ENCODE data around the gene ANKFY1. TPM values are rescaled to one million over a fixed set of nuclear protein-coding genes. Genes with fewer than 3 reads are reported as not detected.
"Not testable (repeated sequence)": the region's sequence is repeated elsewhere in the genome, so short reads cannot be mapped to it uniquely, and the experiment has no call there.

The ANKFY1 gene
- total RNA-seq, 1 donor from 2014 or later: 28.0 TPM

- no peak for DNase-seq (ENCODE audit: low read depth, low spot score)
Observed at GRCh38 chr17:4256952-4257351, 6.8 kb downstream of the ANKFY1 start.

GRCh38 chr17:4255271-4255670 lies 8.5 kb downstream of the ANKFY1 start:
- not testable (repeated sequence) for DNase-seq (ENCODE audit: low read depth, low spot score)

DNA sequence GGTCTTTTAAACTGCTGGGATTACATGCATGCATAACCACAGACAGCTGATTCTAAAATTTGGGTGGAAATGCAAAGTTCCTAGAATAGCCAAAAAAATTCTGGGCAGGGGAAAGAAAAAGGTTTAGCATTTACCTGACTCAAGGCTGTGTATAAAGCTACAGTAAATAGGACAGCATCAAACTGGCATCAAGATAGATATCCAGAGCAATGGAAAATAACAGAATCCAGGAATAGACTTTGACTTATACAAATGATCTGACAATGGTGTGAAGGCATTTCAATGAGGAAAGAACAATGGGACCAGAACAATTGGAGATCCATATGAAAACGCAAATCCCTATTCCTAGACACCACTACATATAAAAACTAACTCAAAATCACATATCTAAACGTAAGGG lies 12.9 kb downstream of the ANKFY1 start:
- no peak for DNase-seq (ENCODE audit: low read depth, low spot score)

DNA sequence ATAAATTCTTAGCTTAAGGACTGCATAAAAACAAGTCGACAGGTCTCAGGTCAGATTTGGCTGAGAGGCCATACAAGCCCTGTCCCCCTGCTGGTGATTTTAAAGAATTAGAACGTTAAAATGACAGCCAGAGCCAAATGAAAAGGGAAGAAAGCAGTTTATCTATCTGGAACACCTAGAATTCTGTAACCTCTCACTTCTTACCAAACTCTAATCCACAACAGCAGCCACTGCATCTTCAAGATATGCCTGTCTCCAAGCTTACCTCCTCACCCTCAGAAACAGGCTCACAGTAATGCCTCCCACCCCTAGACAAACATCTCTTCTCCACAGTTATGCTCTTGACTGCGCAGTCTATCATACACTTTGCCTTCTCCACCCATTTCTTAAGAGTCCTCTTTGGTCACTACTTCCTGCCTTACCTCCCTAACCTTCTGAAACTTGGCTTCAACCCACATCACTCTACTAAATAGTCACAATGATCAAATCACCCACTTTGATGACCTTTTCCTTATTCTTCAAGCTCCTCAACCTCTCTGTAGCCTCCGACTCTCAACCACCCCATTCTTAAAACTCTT lies 14.2 kb downstream of the ANKFY1 start:
- DNase-seq (ENCODE audit: low read depth, low spot score): no peak

- DNase-seq (ENCODE audit: low read depth, low spot score): no peak
Observed at GRCh38 chr17:4248504-4249277, 15.1 kb downstream of the ANKFY1 start.

DNA sequence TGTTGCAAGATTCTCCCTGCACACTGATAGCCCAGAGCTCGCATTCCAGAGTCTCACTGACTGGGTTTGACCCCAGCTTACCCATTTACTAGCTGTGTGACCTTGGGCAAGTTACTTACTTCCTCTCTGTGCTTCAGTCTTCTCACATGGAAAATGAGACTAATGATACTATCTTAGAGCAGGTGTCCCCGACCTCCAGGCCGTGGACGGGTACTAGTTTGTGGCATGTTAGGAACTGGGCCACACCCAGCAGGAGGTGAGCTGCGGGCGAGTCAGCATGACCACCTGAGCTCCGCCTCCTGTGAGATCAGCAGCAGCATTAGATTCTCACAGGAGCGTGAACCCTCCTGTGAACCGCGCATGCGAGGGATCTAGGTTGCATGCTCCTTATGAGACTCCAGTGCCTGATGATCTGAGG lies 15.8 kb downstream of the ANKFY1 start:
- no peak for DNase-seq (ENCODE audit: low read depth, low spot score)

- DNase-seq (ENCODE audit: low read depth, low spot score): no peak
Observed at GRCh38 chr17:4247361-4247970, 16.3 kb downstream of the ANKFY1 start.

DNA sequence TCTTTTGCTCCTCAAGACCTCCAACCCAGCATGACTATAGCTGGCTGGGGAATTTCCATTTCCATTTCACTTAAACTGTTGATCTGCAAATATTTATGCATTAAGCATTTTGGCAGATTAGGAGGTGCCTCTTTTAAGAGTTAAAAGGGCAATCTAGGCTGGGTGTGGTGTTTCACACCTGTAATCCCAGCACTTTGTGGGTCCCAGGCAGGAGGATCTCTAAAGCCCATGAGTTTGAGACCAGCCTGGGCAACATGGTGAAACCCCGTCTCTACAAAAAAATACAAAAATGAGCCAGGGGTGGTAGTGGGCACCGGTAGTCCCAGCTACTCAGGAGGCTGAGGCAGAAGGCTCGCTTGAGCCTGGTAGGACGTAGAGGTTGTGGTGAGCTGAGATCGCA lies 17.1 kb downstream of the ANKFY1 start:
- DNase-seq (ENCODE audit: low read depth, low spot score): no peak

DNA sequence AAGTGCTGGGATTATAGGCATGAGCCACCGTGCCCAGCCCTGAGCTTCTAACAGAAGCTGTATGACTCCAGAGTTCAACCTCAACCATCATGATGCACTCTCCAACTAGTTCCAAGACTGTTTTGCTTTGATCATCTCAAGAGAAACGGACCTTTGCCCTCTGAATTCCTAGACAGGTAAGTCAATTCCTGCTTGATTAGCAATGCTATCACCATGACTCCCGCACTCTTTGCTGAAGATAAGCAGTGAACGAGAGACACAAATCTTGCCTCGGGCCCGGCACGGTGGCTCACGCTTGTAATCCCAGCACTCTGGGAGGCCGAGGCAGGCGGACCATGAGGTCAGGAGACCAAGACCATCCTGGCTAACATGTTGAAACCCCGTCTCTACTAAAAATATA lies 22.2 kb downstream of the ANKFY1 start:
- no peak for DNase-seq (ENCODE audit: low read depth, low spot score)

- no peak for DNase-seq (ENCODE audit: low read depth, low spot score)
Observed at GRCh38 chr17:4236456-4236855, 27.3 kb downstream of the ANKFY1 start.

DNA sequence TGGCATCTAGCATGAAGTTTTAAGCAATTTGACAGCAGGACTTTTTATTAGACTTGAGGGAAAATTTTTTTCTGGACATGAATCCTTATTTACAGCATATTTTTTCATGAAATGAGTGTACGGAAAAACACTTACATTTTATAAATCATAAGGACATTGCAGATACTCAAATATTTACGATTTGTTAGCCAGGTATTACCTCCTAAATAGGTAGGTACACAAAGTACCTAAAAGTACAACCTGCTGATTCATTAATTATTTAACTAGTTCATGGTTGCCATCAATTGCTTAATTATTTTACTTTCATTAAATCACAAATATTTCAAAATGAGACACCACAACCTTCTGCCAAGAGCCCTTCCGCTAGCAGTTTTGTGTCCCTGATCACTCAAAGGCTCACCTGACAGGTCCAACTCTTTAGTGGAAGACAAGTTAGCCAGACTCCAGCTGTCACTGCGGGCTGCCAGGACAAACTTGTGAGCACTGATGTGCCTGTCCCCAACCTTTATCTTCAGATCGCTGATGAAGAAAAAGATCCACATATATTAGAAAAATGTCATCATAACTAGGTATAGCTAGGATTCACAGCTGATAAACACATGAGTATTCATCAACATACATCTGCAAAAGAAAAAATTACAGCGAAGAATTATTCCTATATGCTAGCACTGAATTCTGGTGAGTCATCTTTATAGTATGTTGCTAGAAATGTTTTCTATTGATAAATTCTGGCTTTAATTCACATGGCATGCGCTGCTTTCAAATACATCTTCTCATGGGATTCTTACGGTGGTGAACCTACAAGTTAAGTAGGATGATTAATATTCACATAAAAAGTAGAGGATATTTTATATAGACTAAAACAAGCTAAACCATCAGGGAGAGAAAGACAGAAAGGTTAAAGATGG lies 28.2 kb downstream of the ANKFY1 start:
- DNase-seq (ENCODE audit: low read depth, low spot score): no peak

GRCh38 chr17:4234401-4234800 lies 29.4 kb downstream of the ANKFY1 start:
- DNase-seq (ENCODE audit: low read depth, low spot score): no peak

DNA sequence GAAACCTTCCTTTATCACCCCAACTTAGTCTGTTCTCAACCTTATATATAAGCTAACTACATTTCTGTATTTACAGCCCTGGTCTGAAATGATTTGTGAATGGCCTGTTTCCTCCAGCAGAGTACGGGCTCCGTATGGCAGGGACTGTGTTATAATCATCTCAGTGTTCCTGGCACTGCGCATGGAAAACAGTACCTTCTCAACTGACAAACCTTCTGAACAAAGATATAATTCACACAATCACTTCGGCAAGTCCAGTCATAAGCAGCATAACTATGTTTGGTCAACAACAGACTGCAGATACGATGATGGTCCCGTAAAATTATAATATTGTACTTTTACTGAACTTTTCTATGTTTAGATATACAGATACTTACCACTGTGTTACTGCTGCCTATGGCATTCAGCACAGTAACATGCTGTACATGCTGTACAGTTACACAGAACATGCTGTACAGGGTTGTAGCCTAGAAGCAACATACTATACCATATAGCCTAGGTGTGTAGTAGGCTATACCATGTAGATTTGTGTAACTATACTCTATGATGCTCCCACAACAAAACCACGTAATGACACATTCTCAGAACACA lies 30.0 kb downstream of the ANKFY1 start:
- DNase-seq (ENCODE audit: low read depth, low spot score): no peak

DNA sequence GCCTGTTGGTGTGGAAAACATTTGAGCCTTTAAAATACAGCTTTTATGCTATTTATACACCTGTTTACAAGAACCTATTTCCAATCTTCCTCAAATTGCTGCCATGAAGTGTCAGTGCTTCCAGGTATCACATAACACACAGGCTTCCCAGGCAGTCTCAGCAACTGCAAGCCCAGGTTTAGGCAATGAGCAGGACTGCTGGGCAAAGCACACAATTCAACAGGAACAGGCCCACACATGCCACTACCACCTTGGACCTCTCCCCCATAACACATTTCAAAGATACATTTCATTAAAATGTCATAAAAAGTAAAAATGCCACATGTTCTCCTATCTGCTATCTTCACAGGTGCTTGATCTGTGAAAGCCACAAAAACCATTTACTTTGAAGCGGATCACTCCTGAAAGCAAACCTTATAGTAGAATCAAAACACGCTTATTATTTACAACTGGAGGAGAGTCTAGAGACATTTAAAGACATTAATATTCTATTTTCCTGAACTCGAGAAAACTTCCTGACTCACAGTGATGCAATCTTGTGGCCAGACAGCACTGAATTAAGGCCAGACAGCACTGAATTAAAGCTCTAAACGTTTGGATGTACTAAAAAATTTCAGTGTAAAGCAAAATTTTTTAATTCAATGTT lies 31.5 kb downstream of the ANKFY1 start:
- DNase-seq (ENCODE audit: low read depth, low spot score): no peak

GRCh38 chr17:4229627-4230541 lies 33.9 kb downstream of the ANKFY1 start:
- peak; percentile 80 for DNase-seq (ENCODE audit: low read depth, low spot score)

DNA sequence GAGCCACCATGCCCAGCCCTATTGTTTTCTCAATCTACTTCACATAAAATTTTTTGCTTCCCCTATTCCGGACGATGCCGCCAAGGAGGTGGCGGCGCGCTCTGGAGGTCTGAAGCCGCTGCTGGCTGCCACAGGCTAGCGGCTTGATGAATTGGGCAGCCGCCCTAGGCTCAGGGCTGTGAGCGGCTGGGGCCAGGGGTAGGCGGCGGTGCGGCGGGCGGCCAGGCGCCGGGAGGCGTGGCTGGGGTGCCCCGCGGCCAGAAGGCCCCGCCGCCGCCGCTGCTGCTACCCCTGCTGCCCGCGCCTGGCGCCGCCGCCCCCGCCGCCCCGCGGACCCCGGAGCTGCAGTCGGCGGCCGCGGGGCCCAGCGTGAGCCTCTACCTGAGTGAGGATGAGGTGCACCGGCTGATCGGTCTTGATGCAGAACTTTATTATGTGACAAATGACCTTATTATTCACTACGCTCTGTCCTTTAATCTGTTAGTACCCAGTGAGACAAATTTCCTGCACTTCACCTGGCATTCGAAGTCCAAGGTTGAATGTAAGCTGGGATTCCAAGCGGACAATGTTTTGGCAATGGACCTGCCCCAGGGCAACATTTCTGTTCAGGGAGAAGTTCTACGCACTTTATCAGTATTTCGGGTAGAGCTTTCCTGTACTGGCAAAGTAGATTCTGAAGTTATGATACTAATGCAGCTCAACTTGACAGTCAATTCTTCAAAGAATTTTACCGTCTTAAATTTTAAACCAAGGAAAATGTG lies 41.7 kb downstream of the ANKFY1 start:
- no peak for DNase-seq (ENCODE audit: low read depth, low spot score)

DNA sequence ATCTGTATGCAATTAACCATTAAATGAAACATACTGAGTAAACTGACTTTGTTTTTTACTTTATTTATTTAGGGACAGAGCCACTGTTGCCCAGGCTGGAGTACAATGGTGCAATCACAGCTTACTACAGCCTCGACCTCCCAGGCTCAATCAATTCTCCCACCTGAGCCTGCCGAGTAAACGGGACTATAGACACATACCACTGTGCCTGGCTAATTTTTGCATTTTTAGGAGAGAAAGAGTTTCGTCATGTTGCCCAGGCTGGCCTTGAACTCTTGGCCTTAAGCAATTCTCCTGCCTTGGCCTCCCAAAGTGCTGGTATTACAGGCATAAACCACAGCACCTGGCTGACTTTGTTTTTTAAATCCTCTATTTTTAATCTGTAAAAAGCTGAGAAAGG lies 42.6 kb downstream of the ANKFY1 start:
- no peak for DNase-seq (ENCODE audit: low read depth, low spot score)

DNA sequence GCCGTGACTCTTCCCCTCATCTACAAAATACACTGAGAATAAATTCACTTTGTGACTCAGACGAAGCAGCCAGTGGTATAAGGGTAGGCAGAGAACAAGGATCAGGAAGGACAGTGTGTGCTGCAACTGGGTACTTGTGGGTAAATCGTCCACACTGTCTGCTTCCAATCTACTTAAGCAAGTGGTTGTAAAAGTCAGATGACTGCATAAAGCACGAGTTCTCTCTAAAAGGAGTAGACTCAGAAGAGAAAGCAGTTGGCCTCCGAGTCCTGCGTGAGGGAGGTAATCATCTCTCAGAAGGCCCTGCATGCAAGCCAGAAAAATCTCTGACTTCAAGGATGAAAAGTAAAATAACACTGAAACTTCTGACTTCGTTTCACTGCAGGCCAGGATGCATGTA lies 43.1 kb downstream of the ANKFY1 start:
- DNase-seq (ENCODE audit: low read depth, low spot score): no peak

DNA sequence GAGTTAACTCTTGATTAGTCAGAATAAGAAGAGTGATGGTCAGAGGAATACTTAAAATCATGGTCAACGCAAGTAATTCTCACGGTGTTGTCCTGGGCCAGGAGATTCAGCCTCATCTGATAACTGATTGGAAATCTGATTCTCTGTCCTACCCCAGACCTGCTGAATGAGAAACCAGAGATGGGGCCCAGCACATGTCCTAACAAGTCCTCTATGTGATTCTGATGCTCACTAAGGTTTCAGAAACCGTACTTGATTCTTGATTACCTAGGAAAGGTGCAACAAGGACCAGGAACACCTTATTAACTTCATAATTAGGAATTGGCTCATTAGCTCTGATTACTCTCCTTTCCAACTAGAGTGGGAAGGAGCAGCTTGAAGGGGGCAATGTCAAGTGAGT lies 44.5 kb downstream of the ANKFY1 start:
- DNase-seq (ENCODE audit: low read depth, low spot score): no peak

Data from pulmonary artery endothelial cell (primary cell).